Testis (tissue), 3 donors: ENCODE measurements around the gene STARD7. TPM values are rescaled to one million over a fixed set of nuclear protein-coding genes. Genes with fewer than 3 reads are reported as not detected.

Source experiments
- DNase-seq: peaks from one replicate; pipeline ENCODE4 v3.0.0-alpha.2; 2019
- H3K27ac ChIP-seq, 2 donors: fragments of 200-600 bp; sonication (generic); one replicate each; pipeline ENCODE4 v1.5.1; 2019
- H3K27me3 ChIP-seq: fragments of 200-600 bp; sonication (generic); one replicate; pipeline ENCODE4 v1.5.1; 2019
- H3K36me3 ChIP-seq: fragments of 200-600 bp; sonication (generic); one replicate; pipeline ENCODE4 v1.5.1; 2017; ENCODE audit warnings: low read depth; ENCODE audit errors: missing control alignments
- H3K4me1 ChIP-seq: fragments of 200-600 bp; sonication (generic); one replicate; pipeline ENCODE4 v1.5.1; 2019
- H3K4me3 ChIP-seq, 2 donors: fragments of 200-600 bp; sonication (generic); one replicate each; pipeline ENCODE4 v1.5.1; 2017 to 2019
- H3K9me3 ChIP-seq: fragments of 200-600 bp; sonication (generic); one replicate; pipeline ENCODE4 v1.5.1; 2017
- POLR2A ChIP-seq: fragments of 450-650 bp; IDR thresholded peaks from one replicate; pipeline ENCODE4 v1.6.1; 2017; ENCODE audit warnings: antibody characterized with exemption, mild to moderate bottlenecking, moderate library complexity
- WGBS, 2 donors: methylation state at CpG; one replicate each; pipeline ENCODE4 v1.1.5; 2018; 5-methylcytosine and 5-hydroxymethylcytosine counted together
- intact Hi-C: fragments of 100-400 bp; cut with DNase I; formaldehyde crosslinking; loops from one replicate; pipeline ENCODE4 v1.15.1; 2023; ENCODE audit warnings: low total_unique reads
- polyA plus RNA-seq: library from polyadenylated mRNA; stranded (reverse); fragments of 350-450 nt; fragmentation: Illumina TruSeq; extraction: RNeasy Lipid Tissue Mini Kit (QIAGEN cat#74804); gene quantifications from one replicate; pipeline ENCODE4 v1.2.3, GENCODE V29; 2014; ENCODE audit warnings: low read depth, low replicate concordance; ENCODE audit not compliant: insufficient read depth
- total RNA-seq, 2 donors: library from RNA; depleted of rRNA; stranded (reverse); fragments of >200 nt; gene quantifications; one replicate each; pipeline ENCODE4 v1.2.3, GENCODE V29; 2016
- TF ChIP-seq, protein P1 (sequence below), 3 experiments: fragments of 450-650 bp in 2 of 3; fragments of 200-600 bp in 1 of 3; sonication (generic) in 1 of 3; IDR thresholded peaks; one replicate each; pipeline ENCODE4 v1.5.1; 2016 to 2019; ENCODE audit warnings: antibody characterized with exemption in 3 of 3, mild to moderate bottlenecking in 2 of 3, moderate library complexity in 1 of 3

STARD7 gene
- total and polyA plus RNA-seq, 3 donors from 2014 or later = 58.0 to 96.2 (median 77.7) TPM

DNA sequence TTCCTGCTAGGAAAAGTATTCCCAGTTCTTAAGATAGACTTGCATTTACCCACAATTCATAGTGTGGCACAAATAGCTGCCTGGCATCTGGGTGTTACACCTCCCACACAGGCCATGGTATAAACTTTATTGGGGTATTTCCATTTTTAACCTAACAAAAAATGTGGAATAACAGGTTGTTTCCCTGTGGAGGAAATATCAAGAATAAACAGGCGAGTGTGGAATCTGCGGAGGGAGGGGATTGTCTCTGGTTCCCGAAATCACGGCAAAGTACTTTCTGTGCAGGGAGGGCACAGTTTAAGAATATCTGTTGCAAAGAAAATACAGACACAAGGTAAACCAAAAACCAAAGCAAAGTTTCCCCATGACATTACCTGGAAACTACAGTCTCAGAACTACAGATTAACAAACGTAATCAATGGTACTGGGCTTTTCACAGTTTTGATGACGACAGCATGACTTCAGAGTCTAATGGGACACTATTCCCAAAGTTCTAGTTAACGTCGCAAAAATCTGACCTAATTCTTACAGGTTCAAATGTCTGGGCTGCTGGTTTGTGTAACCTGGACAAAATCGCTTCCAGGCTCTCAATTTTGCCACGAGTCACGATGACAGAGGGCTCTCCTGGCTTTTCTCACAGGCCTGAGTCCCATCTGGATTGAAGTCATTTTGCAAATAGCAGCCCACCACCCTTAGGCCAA lies 1.4 kb downstream of the STARD7 start:
- 10% methylated on average over 11 of the region's 11 CpGs for WGBS, 2 donors
- H3K27me3 ChIP-seq = no peaks in the 10 kb centered on the region
- peak overlapping the region; percentile 91 to 99 for H3K4me3 ChIP-seq
- H3K9me3 ChIP-seq = no peaks in the 10 kb centered on the region
- H3K4me1 ChIP-seq = peaks cover 30% of the 10 kb centered on the region
- H3K27ac ChIP-seq = peak overlapping the region in 1 of 2 donors; percentile 95
- no peak for DNase-seq
- TF ChIP-seq, protein P1, sequence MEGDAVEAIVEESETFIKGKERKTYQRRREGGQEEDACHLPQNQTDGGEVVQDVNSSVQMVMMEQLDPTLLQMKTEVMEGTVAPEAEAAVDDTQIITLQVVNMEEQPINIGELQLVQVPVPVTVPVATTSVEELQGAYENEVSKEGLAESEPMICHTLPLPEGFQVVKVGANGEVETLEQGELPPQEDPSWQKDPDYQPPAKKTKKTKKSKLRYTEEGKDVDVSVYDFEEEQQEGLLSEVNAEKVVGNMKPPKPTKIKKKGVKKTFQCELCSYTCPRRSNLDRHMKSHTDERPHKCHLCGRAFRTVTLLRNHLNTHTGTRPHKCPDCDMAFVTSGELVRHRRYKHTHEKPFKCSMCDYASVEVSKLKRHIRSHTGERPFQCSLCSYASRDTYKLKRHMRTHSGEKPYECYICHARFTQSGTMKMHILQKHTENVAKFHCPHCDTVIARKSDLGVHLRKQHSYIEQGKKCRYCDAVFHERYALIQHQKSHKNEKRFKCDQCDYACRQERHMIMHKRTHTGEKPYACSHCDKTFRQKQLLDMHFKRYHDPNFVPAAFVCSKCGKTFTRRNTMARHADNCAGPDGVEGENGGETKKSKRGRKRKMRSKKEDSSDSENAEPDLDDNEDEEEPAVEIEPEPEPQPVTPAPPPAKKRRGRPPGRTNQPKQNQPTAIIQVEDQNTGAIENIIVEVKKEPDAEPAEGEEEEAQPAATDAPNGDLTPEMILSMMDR (IDR thresholded peaks at IDR 0.05) = no peak
- TF ChIP-seq POLR2A = no peak
- intact Hi-C loops = no loop called here
- H3K36me3 ChIP-seq = no peaks in the 10 kb centered on the region

DNA sequence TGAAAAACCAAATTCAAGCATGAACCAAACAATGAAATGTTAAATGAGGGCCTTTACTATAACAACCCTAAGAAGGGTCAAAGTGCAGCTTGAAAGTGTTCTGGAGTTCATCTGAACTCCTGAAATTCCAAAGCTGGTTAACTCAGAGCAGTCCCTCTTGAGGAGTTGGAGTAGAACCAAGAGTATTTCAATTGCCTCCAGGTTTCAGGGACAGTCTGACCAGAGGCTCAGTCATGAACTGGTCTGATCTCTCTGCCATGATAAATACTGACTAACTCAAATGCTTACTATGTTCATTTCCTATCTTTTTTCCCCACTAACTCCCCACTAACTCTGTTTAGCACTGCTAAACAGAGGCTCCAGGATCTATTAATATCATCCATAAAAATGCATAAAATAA lies 2.7 kb downstream of the STARD7 start:
- peak overlapping the region in 1 of 2 donors; percentile 2 for H3K27ac ChIP-seq
- H3K4me1 ChIP-seq = peaks cover 30% of the 10 kb centered on the region
- intact Hi-C loops = no loop called here
- H3K4me3 ChIP-seq = no peak overlapping the region
- DNase-seq = no peak
- no peaks in the 10 kb centered on the region for H3K36me3 ChIP-seq
- H3K9me3 ChIP-seq = no peaks in the 10 kb centered on the region
- no peaks in the 10 kb centered on the region for H3K27me3 ChIP-seq
- TF ChIP-seq POLR2A = no peak
- TF ChIP-seq, protein P1 (IDR thresholded peaks at IDR 0.05) = no peak

DNA sequence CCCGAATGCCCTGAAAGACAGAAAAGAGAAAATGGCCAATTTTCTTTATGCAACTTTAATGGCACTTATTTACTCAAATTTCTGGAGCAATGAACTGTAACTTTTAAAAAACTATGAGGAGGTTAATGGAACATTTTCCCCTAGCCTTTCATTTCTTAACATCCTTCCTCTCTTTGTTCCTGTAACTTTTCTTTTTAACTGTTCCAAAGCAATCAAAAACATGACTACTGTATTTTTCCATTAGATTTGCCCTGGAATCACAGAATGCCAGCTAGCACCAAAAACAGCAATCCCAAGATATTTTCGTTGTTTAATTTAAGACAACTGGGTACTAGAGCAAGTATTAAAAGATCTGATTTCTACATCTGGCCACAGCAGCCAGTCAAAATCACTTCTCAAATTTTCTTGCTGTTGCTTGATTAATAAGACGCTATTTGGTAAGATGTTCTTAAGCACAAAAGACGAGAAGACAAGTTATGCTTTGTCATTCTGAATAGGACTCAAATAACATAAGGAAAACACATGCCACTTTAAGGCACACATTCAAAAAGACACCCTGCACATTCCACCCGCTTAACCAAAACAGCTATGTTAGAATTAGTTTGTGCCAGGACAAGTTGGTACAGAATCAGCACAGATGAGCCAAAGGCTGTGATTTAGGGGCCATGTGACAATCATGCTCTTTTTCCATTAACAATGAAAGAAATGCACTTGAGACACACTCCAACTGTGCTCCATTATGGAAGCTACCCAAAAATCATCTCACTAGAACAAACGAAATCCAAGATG lies 3.6 kb downstream of the STARD7 start:
- Histone ChIP-seq H3K27me3 (no peaks in the 10 kb centered on the region), H3K9me3 (no peaks in the 10 kb centered on the region), H3K4me1 (peaks cover 31% of the 10 kb centered on the region), H3K4me3 (no peak overlapping the region), H3K27ac (peak overlapping the region in 1 of 2 donors; percentile 2), H3K36me3 (no peaks in the 10 kb centered on the region)
- no peak for DNase-seq
- TF ChIP-seq, protein P1 (IDR thresholded peaks at IDR 0.05) = no peak
- no peak for TF ChIP-seq POLR2A
- 36 to 38% methylated on average over 6 of the region's 6 CpGs for WGBS, 2 donors
- intact Hi-C loops = no loop called here

- intact Hi-C loops = no loop called here
- H3K4me1 ChIP-seq = peaks cover 30% of the 10 kb centered on the region
- H3K27ac ChIP-seq = peak overlapping the region in 1 of 2 donors; percentile 2
These were observed 5.2 kb downstream of the STARD7 start for GRCh38 chr2:96203130-96204028.

More at GRCh38 chr2:96203130-96204028, 5.2 kb downstream of the STARD7 start:
- Histone ChIP-seq H3K36me3 (no peaks in the 10 kb centered on the region), H3K4me3 (no peak overlapping the region), H3K27me3 (no peaks in the 10 kb centered on the region), H3K9me3 (no peaks in the 10 kb centered on the region)
- TF ChIP-seq, protein P1 (IDR thresholded peaks at IDR 0.05) = no peak
- TF ChIP-seq POLR2A = no peak
- no peak for DNase-seq
- 81 to 83% methylated on average over 9 of the region's 9 CpGs for WGBS, 2 donors
